Stimulated activated CD8-positive, alpha-beta memory T cell treated with anti-CD3 and anti-CD28 coated beads, Interleukin-2, amount 100 ng/mL, for 48 hours (primary cell): ENCODE data around the gene RAB24.
"Not testable (repeated sequence)": the region's sequence is repeated elsewhere in the genome, so short reads cannot be mapped to it uniquely, and the experiment has no call there.

Experiments
- DNase-seq, 2 donors: peaks; one replicate each; pipeline ENCODE4 v3.0.0-alpha.2; 2020; ENCODE audit warnings: low read depth in 2 of 2

The RAB24 gene

GRCh38 chr5:177295924-177296323 lies 7.6 kb downstream of the RAB24 start:
- DNase-seq, result no peak

- no peak for DNase-seq
Observed at GRCh38 chr5:177294632-177295031, 8.9 kb downstream of the RAB24 start.

- DNase-seq, result no peak
Observed at GRCh38 chr5:177293819-177294581, 9.5 kb downstream of the RAB24 start.

- DNase-seq, result no peak
Observed at GRCh38 chr5:177291735-177292134, 11.8 kb downstream of the RAB24 start.

- DNase-seq, result no peak
Observed at GRCh38 chr5:177290816-177291596, 12.5 kb downstream of the RAB24 start.

GRCh38 chr5:177288191-177288590 lies 15.3 kb downstream of the RAB24 start:
- no peak for DNase-seq

GRCh38 chr5:177276886-177277285 lies 26.6 kb downstream of the RAB24 start:
- no peak for DNase-seq

- no peak for DNase-seq
Observed at GRCh38 chr5:177275883-177276282, 27.6 kb downstream of the RAB24 start.

GRCh38 chr5:177271113-177271512 lies 32.4 kb downstream of the RAB24 start:
- DNase-seq, result no peak

- DNase-seq, result no peak
Observed at GRCh38 chr5:177270653-177271052, 32.9 kb downstream of the RAB24 start.

- DNase-seq, result no peak
Observed at GRCh38 chr5:177269976-177270375, 33.5 kb downstream of the RAB24 start.

- DNase-seq, result no peak
Observed at GRCh38 chr5:177269232-177269895, 34.2 kb downstream of the RAB24 start.

GRCh38 chr5:177265395-177265794 lies 38.1 kb downstream of the RAB24 start:
- DNase-seq, result no peak

- no peak for DNase-seq
Observed at GRCh38 chr5:177264178-177264577, 39.3 kb downstream of the RAB24 start.

- no peak for DNase-seq
Observed at GRCh38 chr5:177261510-177261909, 42.0 kb downstream of the RAB24 start.

GRCh38 chr5:177260961-177261360 lies 42.6 kb downstream of the RAB24 start:
- no peak for DNase-seq

GRCh38 chr5:177258711-177259110 lies 44.8 kb downstream of the RAB24 start:
- not testable (repeated sequence) for DNase-seq

GRCh38 chr5:177256296-177256695 lies 47.2 kb downstream of the RAB24 start:
- DNase-seq, result no peak

- no peak for DNase-seq
Observed at GRCh38 chr5:177253252-177253651, 50.3 kb downstream of the RAB24 start.
